ENCODE data around the gene MED19.

Gene MED19

DNA sequence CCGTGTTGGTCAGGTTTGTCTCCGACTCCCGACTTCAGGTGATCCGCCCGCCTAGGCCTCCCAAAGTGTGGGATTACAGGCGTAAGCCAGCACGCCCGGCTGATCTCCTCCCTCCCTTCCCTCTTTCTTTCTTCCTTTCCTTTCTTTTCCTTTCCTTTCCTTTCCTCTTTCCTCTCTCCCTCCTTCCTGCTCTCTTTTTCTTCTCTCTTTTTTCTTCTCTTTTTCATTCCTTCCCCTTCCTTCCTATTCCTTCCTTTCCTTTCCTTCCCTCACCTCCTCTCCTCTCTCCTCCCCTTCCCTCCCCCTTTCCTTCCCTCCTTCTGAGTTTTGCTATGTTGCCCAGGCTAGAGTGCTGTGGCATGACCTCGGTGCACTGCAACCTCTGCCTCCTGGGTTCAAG is 48.0 kb downstream of the MED19 start:
- TF ChIP-seq ZC3H10 (CRISPR knock-in tag; IDR thresholded peaks at IDR 0.05), result no peak
- no peak for TF ChIP-seq ZNF70 (CRISPR knock-in tag; IDR thresholded peaks at IDR 0.05)
- TF ChIP-seq SNAI2 (CRISPR knock-in tag; IDR thresholded peaks at IDR 0.05), result no peak
- TF ChIP-seq, protein P1, sequence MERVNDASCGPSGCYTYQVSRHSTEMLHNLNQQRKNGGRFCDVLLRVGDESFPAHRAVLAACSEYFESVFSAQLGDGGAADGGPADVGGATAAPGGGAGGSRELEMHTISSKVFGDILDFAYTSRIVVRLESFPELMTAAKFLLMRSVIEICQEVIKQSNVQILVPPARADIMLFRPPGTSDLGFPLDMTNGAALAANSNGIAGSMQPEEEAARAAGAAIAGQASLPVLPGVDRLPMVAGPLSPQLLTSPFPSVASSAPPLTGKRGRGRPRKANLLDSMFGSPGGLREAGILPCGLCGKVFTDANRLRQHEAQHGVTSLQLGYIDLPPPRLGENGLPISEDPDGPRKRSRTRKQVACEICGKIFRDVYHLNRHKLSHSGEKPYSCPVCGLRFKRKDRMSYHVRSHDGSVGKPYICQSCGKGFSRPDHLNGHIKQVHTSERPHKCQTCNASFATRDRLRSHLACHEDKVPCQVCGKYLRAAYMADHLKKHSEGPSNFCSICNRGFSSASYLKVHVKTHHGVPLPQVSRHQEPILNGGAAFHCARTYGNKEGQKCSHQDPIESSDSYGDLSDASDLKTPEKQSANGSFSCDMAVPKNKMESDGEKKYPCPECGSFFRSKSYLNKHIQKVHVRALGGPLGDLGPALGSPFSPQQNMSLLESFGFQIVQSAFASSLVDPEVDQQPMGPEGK (CRISPR knock-in tag; IDR thresholded peaks at IDR 0.05; ENCODE audit: borderline replicate concordance), result no peak
- no peak for TF ChIP-seq CSDC2 (CRISPR knock-in tag; IDR thresholded peaks at IDR 0.05)
- no peak for TF ChIP-seq TCF4 (CRISPR knock-in tag; IDR thresholded peaks at IDR 0.05; ENCODE audit: borderline replicate concordance)
- TF ChIP-seq, protein P2, sequence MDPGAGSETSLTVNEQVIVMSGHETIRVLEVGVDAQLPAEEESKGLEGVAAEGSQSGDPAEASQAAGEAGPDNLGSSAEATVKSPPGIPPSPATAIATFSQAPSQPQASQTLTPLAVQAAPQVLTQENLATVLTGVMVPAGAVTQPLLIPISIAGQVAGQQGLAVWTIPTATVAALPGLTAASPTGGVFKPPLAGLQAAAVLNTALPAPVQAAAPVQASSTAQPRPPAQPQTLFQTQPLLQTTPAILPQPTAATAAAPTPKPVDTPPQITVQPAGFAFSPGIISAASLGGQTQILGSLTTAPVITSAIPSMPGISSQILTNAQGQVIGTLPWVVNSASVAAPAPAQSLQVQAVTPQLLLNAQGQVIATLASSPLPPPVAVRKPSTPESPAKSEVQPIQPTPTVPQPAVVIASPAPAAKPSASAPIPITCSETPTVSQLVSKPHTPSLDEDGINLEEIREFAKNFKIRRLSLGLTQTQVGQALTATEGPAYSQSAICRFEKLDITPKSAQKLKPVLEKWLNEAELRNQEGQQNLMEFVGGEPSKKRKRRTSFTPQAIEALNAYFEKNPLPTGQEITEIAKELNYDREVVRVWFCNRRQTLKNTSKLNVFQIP (CRISPR knock-in tag; IDR thresholded peaks at IDR 0.05; ENCODE audit: borderline replicate concordance, low read depth), result no peak
- TF ChIP-seq ZNF8 (CRISPR knock-in tag; IDR thresholded peaks at IDR 0.05), result no peak
- TF ChIP-seq ZNF565 (CRISPR knock-in tag; conservative IDR thresholded peaks at IDR 0.05; ENCODE audit: low read depth), result no peak
- TF ChIP-seq TOX (CRISPR knock-in tag; IDR thresholded peaks at IDR 0.05; ENCODE audit: borderline replicate concordance), result no peak
- no peak for TF ChIP-seq ZFP30 (CRISPR knock-in tag; IDR thresholded peaks at IDR 0.05)
- TF ChIP-seq, protein P3, sequence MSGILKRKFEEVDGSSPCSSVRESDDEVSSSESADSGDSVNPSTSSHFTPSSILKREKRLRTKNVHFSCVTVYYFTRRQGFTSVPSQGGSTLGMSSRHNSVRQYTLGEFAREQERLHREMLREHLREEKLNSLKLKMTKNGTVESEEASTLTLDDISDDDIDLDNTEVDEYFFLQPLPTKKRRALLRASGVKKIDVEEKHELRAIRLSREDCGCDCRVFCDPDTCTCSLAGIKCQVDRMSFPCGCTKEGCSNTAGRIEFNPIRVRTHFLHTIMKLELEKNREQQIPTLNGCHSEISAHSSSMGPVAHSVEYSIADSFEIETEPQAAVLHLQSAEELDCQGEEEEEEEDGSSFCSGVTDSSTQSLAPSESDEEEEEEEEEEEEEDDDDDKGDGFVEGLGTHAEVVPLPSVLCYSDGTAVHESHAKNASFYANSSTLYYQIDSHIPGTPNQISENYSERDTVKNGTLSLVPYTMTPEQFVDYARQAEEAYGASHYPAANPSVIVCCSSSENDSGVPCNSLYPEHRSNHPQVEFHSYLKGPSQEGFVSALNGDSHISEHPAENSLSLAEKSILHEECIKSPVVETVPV (CRISPR knock-in tag; IDR thresholded peaks at IDR 0.05), result no peak
- no peak for TF ChIP-seq ARNTL (CRISPR knock-in tag; IDR thresholded peaks at IDR 0.05; ENCODE audit: borderline replicate concordance, low read depth)
- no peak for TF ChIP-seq BACH2 (CRISPR knock-in tag; IDR thresholded peaks at IDR 0.05; ENCODE audit: borderline replicate concordance)
- TF ChIP-seq, protein P4, sequence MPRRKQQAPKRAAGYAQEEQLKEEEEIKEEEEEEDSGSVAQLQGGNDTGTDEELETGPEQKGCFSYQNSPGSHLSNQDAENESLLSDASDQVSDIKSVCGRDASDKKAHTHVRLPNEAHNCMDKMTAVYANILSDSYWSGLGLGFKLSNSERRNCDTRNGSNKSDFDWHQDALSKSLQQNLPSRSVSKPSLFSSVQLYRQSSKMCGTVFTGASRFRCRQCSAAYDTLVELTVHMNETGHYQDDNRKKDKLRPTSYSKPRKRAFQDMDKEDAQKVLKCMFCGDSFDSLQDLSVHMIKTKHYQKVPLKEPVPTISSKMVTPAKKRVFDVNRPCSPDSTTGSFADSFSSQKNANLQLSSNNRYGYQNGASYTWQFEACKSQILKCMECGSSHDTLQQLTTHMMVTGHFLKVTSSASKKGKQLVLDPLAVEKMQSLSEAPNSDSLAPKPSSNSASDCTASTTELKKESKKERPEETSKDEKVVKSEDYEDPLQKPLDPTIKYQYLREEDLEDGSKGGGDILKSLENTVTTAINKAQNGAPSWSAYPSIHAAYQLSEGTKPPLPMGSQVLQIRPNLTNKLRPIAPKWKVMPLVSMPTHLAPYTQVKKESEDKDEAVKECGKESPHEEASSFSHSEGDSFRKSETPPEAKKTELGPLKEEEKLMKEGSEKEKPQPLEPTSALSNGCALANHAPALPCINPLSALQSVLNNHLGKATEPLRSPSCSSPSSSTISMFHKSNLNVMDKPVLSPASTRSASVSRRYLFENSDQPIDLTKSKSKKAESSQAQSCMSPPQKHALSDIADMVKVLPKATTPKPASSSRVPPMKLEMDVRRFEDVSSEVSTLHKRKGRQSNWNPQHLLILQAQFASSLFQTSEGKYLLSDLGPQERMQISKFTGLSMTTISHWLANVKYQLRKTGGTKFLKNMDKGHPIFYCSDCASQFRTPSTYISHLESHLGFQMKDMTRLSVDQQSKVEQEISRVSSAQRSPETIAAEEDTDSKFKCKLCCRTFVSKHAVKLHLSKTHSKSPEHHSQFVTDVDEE (CRISPR knock-in tag; IDR thresholded peaks at IDR 0.05), result no peak
- TF ChIP-seq GLIS3 (CRISPR knock-in tag; IDR thresholded peaks at IDR 0.05), result no peak
- no peak for TF ChIP-seq OSR1 (CRISPR knock-in tag; IDR thresholded peaks at IDR 0.05)
- TF ChIP-seq, protein P5, sequence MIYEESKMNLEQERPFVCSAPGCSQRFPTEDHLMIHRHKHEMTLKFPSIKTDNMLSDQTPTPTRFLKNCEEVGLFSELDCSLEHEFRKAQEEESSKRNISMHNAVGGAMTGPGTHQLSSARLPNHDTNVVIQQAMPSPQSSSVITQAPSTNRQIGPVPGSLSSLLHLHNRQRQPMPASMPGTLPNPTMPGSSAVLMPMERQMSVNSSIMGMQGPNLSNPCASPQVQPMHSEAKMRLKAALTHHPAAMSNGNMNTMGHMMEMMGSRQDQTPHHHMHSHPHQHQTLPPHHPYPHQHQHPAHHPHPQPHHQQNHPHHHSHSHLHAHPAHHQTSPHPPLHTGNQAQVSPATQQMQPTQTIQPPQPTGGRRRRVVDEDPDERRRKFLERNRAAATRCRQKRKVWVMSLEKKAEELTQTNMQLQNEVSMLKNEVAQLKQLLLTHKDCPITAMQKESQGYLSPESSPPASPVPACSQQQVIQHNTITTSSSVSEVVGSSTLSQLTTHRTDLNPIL (CRISPR knock-in tag; IDR thresholded peaks at IDR 0.05; ENCODE audit: low read depth), result no peak
- TF ChIP-seq PPARA (CRISPR knock-in tag; IDR thresholded peaks at IDR 0.05; ENCODE audit: borderline replicate concordance), result no peak
- ATAC-seq, result no peak

DNA sequence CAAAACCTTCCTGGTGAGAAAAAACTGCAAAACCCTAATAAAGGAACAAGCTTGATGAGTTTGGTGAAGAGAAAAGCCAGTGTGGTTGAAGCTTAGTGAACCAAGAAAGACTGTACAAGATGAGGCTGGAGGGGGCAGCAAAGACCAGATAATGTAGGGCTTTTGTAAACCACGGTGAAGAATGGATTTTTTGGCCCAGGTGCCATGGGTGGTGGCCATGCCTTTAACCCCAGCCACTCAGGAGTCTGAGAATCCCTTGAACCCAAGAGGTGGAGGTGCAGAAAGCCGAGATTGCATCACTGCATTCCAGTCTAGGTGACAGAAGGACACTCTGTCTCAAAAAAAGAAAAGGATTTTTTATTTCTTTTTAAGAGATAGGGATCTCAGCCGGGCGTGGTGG is 49.1 kb downstream of the MED19 start:
- no peak for TF ChIP-seq ISL1 (CRISPR knock-in tag; IDR thresholded peaks at IDR 0.05)
- no peak for TF ChIP-seq GLIS3 (CRISPR knock-in tag; IDR thresholded peaks at IDR 0.05)
- TF ChIP-seq TCF4 (CRISPR knock-in tag; IDR thresholded peaks at IDR 0.05; ENCODE audit: borderline replicate concordance), result no peak
- TF ChIP-seq ESRRG (CRISPR knock-in tag; IDR thresholded peaks at IDR 0.05), result no peak
- TF ChIP-seq ZNF565 (CRISPR knock-in tag; conservative IDR thresholded peaks at IDR 0.05; ENCODE audit: low read depth), result no peak
- TF ChIP-seq ZFP30 (CRISPR knock-in tag; IDR thresholded peaks at IDR 0.05), result no peak
- no peak for TF ChIP-seq SNAI2 (CRISPR knock-in tag; IDR thresholded peaks at IDR 0.05)
- no peak for TF ChIP-seq ZC3H10 (CRISPR knock-in tag; IDR thresholded peaks at IDR 0.05)
- no peak for TF ChIP-seq ARNTL (CRISPR knock-in tag; IDR thresholded peaks at IDR 0.05; ENCODE audit: borderline replicate concordance, low read depth)
- TF ChIP-seq, protein P3 (CRISPR knock-in tag; IDR thresholded peaks at IDR 0.05), result no peak
- TF ChIP-seq, protein P5 (CRISPR knock-in tag; IDR thresholded peaks at IDR 0.05; ENCODE audit: low read depth), result no peak
- TF ChIP-seq BACH2 (CRISPR knock-in tag; IDR thresholded peaks at IDR 0.05; ENCODE audit: borderline replicate concordance), result no peak
- no peak for TF ChIP-seq ZNF8 (CRISPR knock-in tag; IDR thresholded peaks at IDR 0.05)
- no peak for TF ChIP-seq ZFP3 (CRISPR knock-in tag; IDR thresholded peaks at IDR 0.05)
- no peak for ATAC-seq

All from SK-N-SH treated with all-trans-retinoic acid at 6 μM for 48 hours (cell line).